Urinary bladder (tissue), 4 donors: ENCODE results near the gene LPP. TPM values are rescaled to one million over a fixed set of nuclear protein-coding genes. Genes with fewer than 3 reads are reported as not detected.
A peak's percentile ranks its signal among the peaks of the same experiment; 100 is the strongest.

Experiments
- DNase-seq: peaks from one replicate; pipeline ENCODE4 v3.0.0-alpha.2; 2015; ENCODE audit errors: extremely low spot score
- H3K27ac ChIP-seq: one replicate; pipeline ENCODE4 v1.5.1; 2013; ENCODE audit warnings: low read depth, mild to moderate bottlenecking, moderate library complexity
- H3K36me3 ChIP-seq: one replicate; pipeline ENCODE4 v1.6.1; 2013; ENCODE audit warnings: mild to moderate bottlenecking, moderate library complexity; ENCODE audit not compliant: insufficient read depth
- H3K4me1 ChIP-seq: one replicate; pipeline ENCODE4 v1.6.1; 2013; ENCODE audit warnings: mild to moderate bottlenecking, moderate library complexity; ENCODE audit not compliant: insufficient read depth
- H3K4me3 ChIP-seq: one replicate; pipeline ENCODE4 v1.5.1; 2013; ENCODE audit warnings: low read depth, low read length
- WGBS: extraction: QIAGEN DNeasy Blood & Tissue Kit; methylation state at CpG from one replicate; pipeline ENCODE4 v1.1.7; 2013; 5-methylcytosine and 5-hydroxymethylcytosine counted together
- polyA plus RNA-seq: library from polyadenylated mRNA; stranded (reverse); fragments of 200-250 nt; gene quantifications from one replicate; pipeline ENCODE4 v1.2.3, GENCODE V29; 2013
- total RNA-seq: library from RNA; depleted of rRNA; stranded (reverse); fragments of >200 nt; gene quantifications from one replicate; pipeline ENCODE4 v1.2.3, GENCODE V29; 2014
- donor health status: healthy with polysubstance abuse.
- donor health status: healthy.

The LPP gene
- total and polyA plus RNA-seq, 2 donors = 133 to 705 TPM

- Histone ChIP-seq H3K36me3 (no peaks in the 10 kb centered on the region), H3K27ac (no peak overlapping the region), H3K4me3 (no peak overlapping the region), H3K4me1 (no peaks in the 10 kb centered on the region)
- 63% methylated on average over 7 of the region's 7 CpGs for WGBS
- DNase-seq = no peak
Measured at GRCh38 chr3:188180114-188180513, 26.2 kb downstream of the LPP start.

- WGBS = 88% methylated on average over 5 of the region's 5 CpGs
- H3K4me3 ChIP-seq = no peak overlapping the region
- H3K27ac ChIP-seq = no peak overlapping the region
- H3K36me3 ChIP-seq = no peaks in the 10 kb centered on the region
- DNase-seq = no peak
- peaks cover 6% of the 10 kb centered on the region for H3K4me1 ChIP-seq
Measured at GRCh38 chr3:188183452-188183851, 29.5 kb downstream of the LPP start.

- Histone ChIP-seq H3K36me3 (no peaks in the 10 kb centered on the region), H3K4me1 (peaks cover 6% of the 10 kb centered on the region), H3K4me3 (no peak overlapping the region), H3K27ac (no peak overlapping the region)
- WGBS = 64% methylated on average over 3 of the region's 3 CpGs
- no peak for DNase-seq
Measured at GRCh38 chr3:188184160-188184559, 30.2 kb downstream of the LPP start.

GRCh38 chr3:188184649-188185048 lies 30.7 kb downstream of the LPP start:
- peaks cover 6% of the 10 kb centered on the region for H3K4me1 ChIP-seq
- 76% methylated on average over 3 of the region's 3 CpGs for WGBS
- no peak for DNase-seq
- H3K4me3 ChIP-seq = no peak overlapping the region
- peak overlapping the region; percentile 57 for H3K27ac ChIP-seq
- no peaks in the 10 kb centered on the region for H3K36me3 ChIP-seq

- H3K36me3 ChIP-seq = no peaks in the 10 kb centered on the region
- H3K4me3 ChIP-seq = no peak overlapping the region
- 37% methylated on average over 7 of the region's 7 CpGs for WGBS
- DNase-seq = no peak
- H3K27ac ChIP-seq = peak overlapping the region; percentile 88
- H3K4me1 ChIP-seq = peaks cover 6% of the 10 kb centered on the region
Measured at GRCh38 chr3:188185717-188186251, 31.8 kb downstream of the LPP start.

- Histone ChIP-seq H3K4me3 (no peak overlapping the region), H3K27ac (no peak overlapping the region), H3K4me1 (peaks cover 6% of the 10 kb centered on the region), H3K36me3 (no peaks in the 10 kb centered on the region)
- DNase-seq = no peak
- WGBS = 71% methylated on average over 2 of the region's 2 CpGs
Measured at GRCh38 chr3:188187053-188187452, 33.1 kb downstream of the LPP start.

GRCh38 chr3:188188911-188189310 lies 35.0 kb downstream of the LPP start:
- peaks cover 6% of the 10 kb centered on the region for H3K4me1 ChIP-seq
- DNase-seq = no peak
- no peak overlapping the region for H3K4me3 ChIP-seq
- H3K36me3 ChIP-seq = no peaks in the 10 kb centered on the region
- no peak overlapping the region for H3K27ac ChIP-seq

GRCh38 chr3:188191460-188191859 lies 37.5 kb downstream of the LPP start:
- WGBS = 68% methylated on average over 3 of the region's 3 CpGs
- Histone ChIP-seq H3K27ac (no peak overlapping the region), H3K4me3 (no peak overlapping the region), H3K4me1 (no peaks in the 10 kb centered on the region), H3K36me3 (no peaks in the 10 kb centered on the region)
- DNase-seq = no peak

- DNase-seq = no peak
- H3K27ac ChIP-seq = no peak overlapping the region
- H3K4me1 ChIP-seq = no peaks in the 10 kb centered on the region
- H3K36me3 ChIP-seq = no peaks in the 10 kb centered on the region
- WGBS = 95% methylated on average over 2 of the region's 2 CpGs
- no peak overlapping the region for H3K4me3 ChIP-seq
Measured at GRCh38 chr3:188192034-188192433, 38.1 kb downstream of the LPP start.

GRCh38 chr3:188194332-188194731 lies 40.4 kb downstream of the LPP start:
- 77% methylated on average over 2 of the region's 2 CpGs for WGBS
- H3K4me3 ChIP-seq = no peak overlapping the region
- H3K27ac ChIP-seq = no peak overlapping the region
- no peaks in the 10 kb centered on the region for H3K36me3 ChIP-seq
- DNase-seq = no peak
- no peaks in the 10 kb centered on the region for H3K4me1 ChIP-seq

- 77% methylated on average over 6 of the region's 6 CpGs for WGBS
- Histone ChIP-seq H3K27ac (no peak overlapping the region), H3K4me3 (no peak overlapping the region), H3K4me1 (peaks cover 2% of the 10 kb centered on the region), H3K36me3 (no peaks in the 10 kb centered on the region)
- no peak for DNase-seq
Measured at GRCh38 chr3:188196232-188196990, 42.5 kb downstream of the LPP start.

- Histone ChIP-seq H3K4me3 (no peak overlapping the region), H3K27ac (no peak overlapping the region), H3K36me3 (no peaks in the 10 kb centered on the region), H3K4me1 (peaks cover 2% of the 10 kb centered on the region)
- WGBS = 63% methylated on average over 8 of the region's 8 CpGs
- no peak for DNase-seq
Measured at GRCh38 chr3:188197388-188197847, 43.5 kb downstream of the LPP start.

GRCh38 chr3:188198001-188198400 lies 44.0 kb downstream of the LPP start:
- peaks cover 2% of the 10 kb centered on the region for H3K4me1 ChIP-seq
- no peak overlapping the region for H3K27ac ChIP-seq
- 89% methylated on average over 3 of the region's 3 CpGs for WGBS
- H3K36me3 ChIP-seq = no peaks in the 10 kb centered on the region
- no peak overlapping the region for H3K4me3 ChIP-seq
- no peak for DNase-seq

- 73% methylated on average over 9 of the region's 9 CpGs for WGBS
- H3K4me3 ChIP-seq = no peak overlapping the region
- H3K36me3 ChIP-seq = no peaks in the 10 kb centered on the region
- no peak for DNase-seq
- H3K4me1 ChIP-seq = peaks cover 2% of the 10 kb centered on the region
- no peak overlapping the region for H3K27ac ChIP-seq
Measured at GRCh38 chr3:188198760-188199327, 44.9 kb downstream of the LPP start.
